IPS DF 6.9 (cell line): ENCODE results near the gene INSC.
A peak's percentile ranks its signal among the peaks of the same experiment; 100 is the strongest.

Experiments
- DNase-seq: peaks from one replicate; pipeline ENCODE4 v3.0.0-alpha.2; 2013; ENCODE audit warnings: low read depth, low spot score
- H3K27ac ChIP-seq: one replicate; pipeline ENCODE4 v1.5.1; 2013; ENCODE audit warnings: low read length, control low read depth
- H3K27me3 ChIP-seq: 2 replicates; pipeline ENCODE4 v1.6.1; 2013; ENCODE audit warnings: mild to moderate bottlenecking, low read length; ENCODE audit not compliant: control insufficient read depth, insufficient read depth
- H3K36me3 ChIP-seq: 2 replicates; pipeline ENCODE4 v1.6.1; 2013; ENCODE audit warnings: low read length; ENCODE audit not compliant: control insufficient read depth, insufficient read depth
- H3K4me1 ChIP-seq: 2 replicates; pipeline ENCODE4 v1.6.1; 2013; ENCODE audit warnings: low read length; ENCODE audit not compliant: control insufficient read depth, insufficient read depth
- H3K4me3 ChIP-seq: 2 replicates; pipeline ENCODE4 v1.5.1; 2013; ENCODE audit warnings: mild to moderate bottlenecking, low read length
- H3K9me3 ChIP-seq: 2 replicates; pipeline ENCODE4 v1.6.1; 2013; ENCODE audit warnings: low read length, inconsistent platforms; ENCODE audit not compliant: control insufficient read depth, insufficient read depth
- WGBS: extraction: QIAGEN DNeasy Blood & Tissue Kit; methylation state at CpG from one replicate; pipeline ENCODE4 v1.1.7; 2013; ENCODE audit warnings: mixed read lengths, missing lambda C conversion rate; ENCODE audit not compliant: insufficient read length, insufficient coverage; 5-methylcytosine and 5-hydroxymethylcytosine counted together

INSC gene

GRCh38 chr11:15196704-15197103 is 82.0 kb downstream of the INSC start:
- no CpG with 5 or more reads among the region's 1 CpG for WGBS
- DNase-seq = no peak
- Histone ChIP-seq H3K36me3 (no peaks in the 10 kb centered on the region), H3K27ac (no peak overlapping the region), H3K4me3 (no peak overlapping the region), H3K4me1 (no peaks in the 10 kb centered on the region), H3K27me3 (no peaks in the 10 kb centered on the region), H3K9me3 (no peaks in the 10 kb centered on the region)

GRCh38 chr11:15197696-15198095 is 83.0 kb downstream of the INSC start:
- DNase-seq = no peak
- no CpG with 5 or more reads among the region's 2 CpGs for WGBS

GRCh38 chr11:15198284-15198683 is 83.6 kb downstream of the INSC start:
- H3K4me1 ChIP-seq = no peaks in the 10 kb centered on the region
- no peak overlapping the region for H3K4me3 ChIP-seq
- no peaks in the 10 kb centered on the region for H3K36me3 ChIP-seq
- no CpG with 5 or more reads among the region's 2 CpGs for WGBS
- H3K27me3 ChIP-seq = no peaks in the 10 kb centered on the region
- H3K9me3 ChIP-seq = no peaks in the 10 kb centered on the region
- H3K27ac ChIP-seq = no peak overlapping the region
- no peak for DNase-seq

More at GRCh38 chr11:15197696-15198095, 83.0 kb downstream of the INSC start:
- Histone ChIP-seq H3K27ac (no peak overlapping the region), H3K4me1 (no peaks in the 10 kb centered on the region), H3K36me3 (no peaks in the 10 kb centered on the region), H3K4me3 (no peak overlapping the region), H3K9me3 (no peaks in the 10 kb centered on the region), H3K27me3 (no peaks in the 10 kb centered on the region)

GRCh38 chr11:15199693-15200092 is 85.0 kb downstream of the INSC start:
- Histone ChIP-seq H3K4me1 (no peaks in the 10 kb centered on the region), H3K9me3 (no peaks in the 10 kb centered on the region), H3K27ac (no peak overlapping the region), H3K4me3 (no peak overlapping the region), H3K36me3 (no peaks in the 10 kb centered on the region), H3K27me3 (no peaks in the 10 kb centered on the region)
- WGBS = no CpG with 5 or more reads among the region's 3 CpGs
- DNase-seq = no peak

GRCh38 chr11:15200696-15201095 is 86.0 kb downstream of the INSC start:
- Histone ChIP-seq H3K4me3 (no peak overlapping the region), H3K36me3 (no peaks in the 10 kb centered on the region), H3K27ac (no peak overlapping the region), H3K27me3 (no peaks in the 10 kb centered on the region), H3K4me1 (no peaks in the 10 kb centered on the region), H3K9me3 (no peaks in the 10 kb centered on the region)
- WGBS = no CpG with 5 or more reads among the region's 12 CpGs
- no peak for DNase-seq

- no peak overlapping the region for H3K4me3 ChIP-seq
- no peaks in the 10 kb centered on the region for H3K27me3 ChIP-seq
- no peaks in the 10 kb centered on the region for H3K9me3 ChIP-seq
- H3K36me3 ChIP-seq = no peaks in the 10 kb centered on the region
- WGBS = no CpG with 5 or more reads among the region's 4 CpGs
- H3K27ac ChIP-seq = no peak overlapping the region
- H3K4me1 ChIP-seq = no peaks in the 10 kb centered on the region
- DNase-seq = no peak
Observed at GRCh38 chr11:15201586-15201985, 86.9 kb downstream of the INSC start.

GRCh38 chr11:15202626-15203025 is 87.9 kb downstream of the INSC start:
- H3K9me3 ChIP-seq = no peaks in the 10 kb centered on the region

GRCh38 chr11:15204711-15205110 is 90.0 kb downstream of the INSC start:
- no CpG with 5 or more reads among the region's 10 CpGs for WGBS
- no peaks in the 10 kb centered on the region for H3K36me3 ChIP-seq
- no peaks in the 10 kb centered on the region for H3K4me1 ChIP-seq
- no peak for DNase-seq
- H3K27ac ChIP-seq = no peak overlapping the region
- H3K9me3 ChIP-seq = no peaks in the 10 kb centered on the region
- no peak overlapping the region for H3K4me3 ChIP-seq
- no peaks in the 10 kb centered on the region for H3K27me3 ChIP-seq

More at GRCh38 chr11:15202626-15203025, 87.9 kb downstream of the INSC start:
- H3K4me1 ChIP-seq = no peaks in the 10 kb centered on the region
- H3K36me3 ChIP-seq = no peaks in the 10 kb centered on the region
- DNase-seq = no peak
- no CpG with 5 or more reads among the region's 5 CpGs for WGBS
- H3K4me3 ChIP-seq = no peak overlapping the region
- H3K27ac ChIP-seq = no peak overlapping the region
- no peaks in the 10 kb centered on the region for H3K27me3 ChIP-seq

- H3K27me3 ChIP-seq = no peaks in the 10 kb centered on the region
- H3K9me3 ChIP-seq = no peaks in the 10 kb centered on the region
- H3K4me1 ChIP-seq = no peaks in the 10 kb centered on the region
- DNase-seq = no peak
- H3K4me3 ChIP-seq = no peak overlapping the region
- no peaks in the 10 kb centered on the region for H3K36me3 ChIP-seq
- H3K27ac ChIP-seq = no peak overlapping the region
- no CpG with 5 or more reads among the region's 2 CpGs for WGBS
Observed at GRCh38 chr11:15206791-15207190, 92.1 kb downstream of the INSC start.

- Histone ChIP-seq H3K27ac (no peak overlapping the region), H3K4me3 (no peak overlapping the region), H3K4me1 (no peaks in the 10 kb centered on the region), H3K9me3 (no peaks in the 10 kb centered on the region), H3K27me3 (no peaks in the 10 kb centered on the region), H3K36me3 (no peaks in the 10 kb centered on the region)
- DNase-seq = peak; percentile 58
- no CpG with 5 or more reads among the region's 10 CpGs for WGBS
Observed at GRCh38 chr11:15208378-15209222, 93.9 kb downstream of the INSC start.

- WGBS = no CpG with 5 or more reads among the region's 4 CpGs
- H3K4me3 ChIP-seq = no peak overlapping the region
- H3K4me1 ChIP-seq = no peaks in the 10 kb centered on the region
- H3K27ac ChIP-seq = no peak overlapping the region
- H3K36me3 ChIP-seq = no peaks in the 10 kb centered on the region
- H3K27me3 ChIP-seq = no peaks in the 10 kb centered on the region
- DNase-seq = no peak
- H3K9me3 ChIP-seq = no peaks in the 10 kb centered on the region
Observed at GRCh38 chr11:15212876-15213275, 98.2 kb downstream of the INSC start.
